Muscle layer of duodenum (tissue), 2 donors: ENCODE results near the gene KEL.

Experiments
- H3K27ac ChIP-seq: one replicate; pipeline ENCODE4 v1.7.0; 2013; ENCODE audit warnings: mild to moderate bottlenecking, low read length
- H3K27me3 ChIP-seq: one replicate; pipeline ENCODE4 v1.7.0; 2013; ENCODE audit warnings: low read depth, mild to moderate bottlenecking, control low read depth, low read length
- H3K36me3 ChIP-seq, 2 donors: one replicate each; pipeline ENCODE4 v1.7.0; 2013; ENCODE audit warnings: low read length in 2 of 2, control low read depth in 1 of 2, mild to moderate bottlenecking in 1 of 2; ENCODE audit not compliant: insufficient read depth in 2 of 2, control insufficient read depth in 1 of 2
- H3K4me1 ChIP-seq, 2 donors: one replicate each; pipeline ENCODE4 v1.7.0; 2013; ENCODE audit warnings: low read length in 2 of 2, mild to moderate bottlenecking in 2 of 2, control low read depth in 1 of 2, moderate library complexity in 1 of 2; ENCODE audit not compliant: insufficient read depth in 2 of 2, control insufficient read depth in 1 of 2
- H3K4me3 ChIP-seq, 2 donors: one replicate each; pipeline ENCODE4 v1.7.0; 2013; ENCODE audit warnings: low read length in 2 of 2, low read depth in 1 of 2, mild to moderate bottlenecking in 1 of 2
- H3K9me3 ChIP-seq, 2 donors: one replicate each; pipeline ENCODE4 v1.7.0; 2013; ENCODE audit warnings: low read length in 2 of 2, control low read depth in 1 of 2, mild to moderate bottlenecking in 1 of 2; ENCODE audit not compliant: control insufficient read depth in 1 of 2
- donor health status: healthy.

KEL gene

DNA sequence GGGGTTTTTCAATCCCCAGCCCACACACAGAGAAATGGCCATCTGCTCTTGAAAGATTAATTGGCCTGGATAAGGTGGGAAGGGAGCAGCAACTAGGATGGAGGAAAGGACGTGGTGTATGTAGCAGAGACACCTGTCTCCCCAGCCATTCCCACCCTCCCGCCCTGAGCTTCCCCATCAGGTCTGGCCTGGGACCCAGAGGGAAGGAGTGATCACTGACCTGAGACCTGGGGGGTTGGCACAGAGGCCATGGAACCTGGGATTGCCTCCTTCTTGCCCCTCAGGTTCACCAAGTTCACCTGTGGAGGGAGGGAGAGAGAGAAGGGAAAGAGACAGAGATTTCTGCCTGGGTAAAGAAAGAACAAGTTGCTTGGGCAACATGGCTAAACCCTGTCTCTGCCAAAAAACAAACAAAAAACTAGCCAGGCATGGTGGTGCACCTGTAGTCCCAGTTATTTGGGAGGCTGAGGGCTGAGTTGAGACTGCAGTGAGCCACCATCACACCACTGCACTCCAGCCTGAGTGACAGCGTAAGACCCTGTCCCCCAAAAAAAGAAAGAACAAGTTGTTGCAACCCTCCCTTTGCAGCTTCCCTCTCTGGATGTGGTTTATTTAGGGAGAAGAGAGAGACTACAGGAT lies 65.3 kb downstream of the KEL start:
- Histone ChIP-seq H3K4me1 (no peaks in the 10 kb centered on the region), H3K36me3 (no peaks in the 10 kb centered on the region), H3K27ac (no peak overlapping the region), H3K9me3 (no peaks in the 10 kb centered on the region), H3K4me3 (no peak overlapping the region), H3K27me3 (no peaks in the 10 kb centered on the region)

DNA sequence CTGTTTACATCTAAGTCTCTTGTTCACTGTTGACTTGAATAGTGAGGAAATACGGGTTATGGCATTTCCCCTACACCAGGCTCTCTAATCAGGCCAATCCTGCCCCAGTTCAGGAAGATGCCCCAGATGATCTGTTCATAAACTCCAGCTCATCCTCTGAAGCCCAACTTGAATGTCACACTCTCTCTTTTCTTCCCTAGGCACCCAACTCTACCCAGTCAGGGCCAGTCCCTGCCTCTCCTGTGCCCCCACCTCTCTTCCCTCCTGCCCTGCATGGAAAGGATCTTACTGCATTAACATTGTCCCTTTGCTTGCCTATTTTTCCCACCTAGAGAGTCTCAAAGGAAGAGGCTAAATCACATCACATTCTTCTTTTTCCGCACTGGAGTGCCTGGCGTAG lies 66.0 kb downstream of the KEL start:
- Histone ChIP-seq H3K27me3 (no peaks in the 10 kb centered on the region), H3K27ac (no peak overlapping the region), H3K4me3 (no peak overlapping the region), H3K9me3 (no peaks in the 10 kb centered on the region), H3K36me3 (no peaks in the 10 kb centered on the region), H3K4me1 (no peaks in the 10 kb centered on the region)

DNA sequence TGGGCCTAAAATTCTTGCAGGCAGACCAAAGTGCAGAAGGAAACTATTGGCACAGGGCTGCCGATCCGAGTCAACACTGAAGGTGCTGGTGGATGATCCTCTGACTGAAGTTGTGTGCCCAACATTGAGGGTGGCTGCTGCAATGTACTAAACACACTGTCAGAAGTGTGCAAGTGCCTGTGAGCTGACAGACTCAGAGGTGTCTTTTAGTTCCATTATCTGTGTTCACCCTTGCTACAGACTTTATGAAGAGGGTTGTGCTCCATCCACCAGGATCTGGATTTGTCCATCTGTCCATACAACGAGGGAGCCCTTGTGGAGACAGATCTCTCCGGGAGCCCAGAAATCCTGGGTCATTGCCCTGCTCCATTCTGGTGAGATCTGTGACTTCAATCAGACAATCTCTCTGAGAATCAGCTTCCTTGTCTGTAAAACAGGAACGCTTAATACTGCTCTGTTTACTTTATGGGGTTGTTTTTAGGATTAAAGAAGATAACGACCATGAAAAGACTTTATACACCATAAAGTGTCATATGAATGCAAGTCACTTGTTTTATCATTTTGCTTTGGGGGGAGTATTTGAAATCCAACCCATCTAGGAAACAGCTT lies 67.1 kb downstream of the KEL start:
- Histone ChIP-seq H3K27ac (no peak overlapping the region), H3K4me1 (no peaks in the 10 kb centered on the region), H3K27me3 (no peaks in the 10 kb centered on the region), H3K36me3 (no peaks in the 10 kb centered on the region), H3K4me3 (no peak overlapping the region), H3K9me3 (no peaks in the 10 kb centered on the region)

DNA sequence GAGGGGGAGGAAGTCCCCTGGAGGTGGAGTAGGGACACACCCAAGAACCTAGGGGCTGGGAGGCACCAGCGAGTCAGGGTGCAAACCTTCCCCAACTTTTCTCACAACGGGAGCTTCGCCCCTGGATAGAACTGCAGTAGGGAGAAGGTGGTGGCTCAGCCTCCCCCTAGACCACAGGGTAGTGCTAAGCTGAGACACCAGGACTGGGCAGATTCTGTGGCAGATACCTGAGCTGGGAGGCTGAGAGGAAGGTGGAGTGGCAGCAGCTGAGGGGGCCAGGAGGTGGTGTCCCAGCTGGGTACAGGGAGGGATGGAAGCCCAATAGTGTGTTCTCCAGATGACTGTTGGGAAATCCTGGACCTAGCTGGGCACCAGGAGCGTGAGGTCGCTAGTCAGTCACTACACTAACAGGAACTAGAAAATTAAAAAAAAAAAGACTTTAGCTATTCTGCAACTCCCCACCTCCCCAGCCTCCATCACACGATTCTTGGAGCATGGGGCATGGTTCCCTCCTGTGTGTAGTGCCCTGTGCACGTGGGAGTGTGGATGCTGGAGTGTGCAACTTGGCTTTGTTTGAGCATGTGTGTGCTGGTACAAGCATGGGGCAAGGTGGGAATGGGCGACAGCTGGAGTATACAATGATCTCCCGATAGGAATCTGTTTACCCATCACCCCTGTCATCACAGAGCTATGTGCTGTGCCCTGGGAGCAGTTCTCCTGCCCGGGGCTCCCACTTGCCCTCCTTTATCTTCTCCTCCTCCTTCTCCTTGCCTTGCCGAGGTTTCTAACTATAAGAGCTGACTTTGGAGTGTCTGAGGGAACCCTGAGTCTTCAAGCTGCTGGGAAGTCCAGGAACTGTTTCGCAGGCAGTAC lies 67.8 kb downstream of the KEL start:
- no peak overlapping the region for H3K27ac ChIP-seq
- H3K4me1 ChIP-seq, result no peaks in the 10 kb centered on the region
- H3K9me3 ChIP-seq, result no peaks in the 10 kb centered on the region
- no peaks in the 10 kb centered on the region for H3K36me3 ChIP-seq
- H3K4me3 ChIP-seq, result no peak overlapping the region
- H3K27me3 ChIP-seq, result no peaks in the 10 kb centered on the region

DNA sequence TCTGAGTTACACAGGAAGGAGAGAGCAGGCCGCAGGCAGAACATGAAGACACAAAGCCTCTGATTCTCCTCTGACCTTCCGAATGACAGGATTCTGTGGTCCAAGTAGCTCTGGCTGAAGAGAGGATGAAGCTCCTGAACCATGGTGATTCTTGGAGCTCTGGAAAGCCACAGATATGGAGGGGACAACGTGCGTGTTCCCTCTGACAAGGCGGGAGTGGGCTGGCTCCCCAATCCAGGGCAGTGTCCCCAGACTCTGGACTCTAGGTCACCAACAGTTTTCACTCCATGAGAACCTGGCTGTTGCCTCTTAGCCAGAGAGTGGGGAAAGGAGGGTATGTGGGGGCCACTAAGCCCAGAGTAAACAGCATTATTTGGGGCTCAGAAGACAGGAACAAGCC lies 69.2 kb downstream of the KEL start:
- no peaks in the 10 kb centered on the region for H3K9me3 ChIP-seq
- no peak overlapping the region for H3K27ac ChIP-seq
- H3K4me1 ChIP-seq, result no peaks in the 10 kb centered on the region
- no peaks in the 10 kb centered on the region for H3K27me3 ChIP-seq
- no peak overlapping the region for H3K4me3 ChIP-seq
- H3K36me3 ChIP-seq, result no peaks in the 10 kb centered on the region

DNA sequence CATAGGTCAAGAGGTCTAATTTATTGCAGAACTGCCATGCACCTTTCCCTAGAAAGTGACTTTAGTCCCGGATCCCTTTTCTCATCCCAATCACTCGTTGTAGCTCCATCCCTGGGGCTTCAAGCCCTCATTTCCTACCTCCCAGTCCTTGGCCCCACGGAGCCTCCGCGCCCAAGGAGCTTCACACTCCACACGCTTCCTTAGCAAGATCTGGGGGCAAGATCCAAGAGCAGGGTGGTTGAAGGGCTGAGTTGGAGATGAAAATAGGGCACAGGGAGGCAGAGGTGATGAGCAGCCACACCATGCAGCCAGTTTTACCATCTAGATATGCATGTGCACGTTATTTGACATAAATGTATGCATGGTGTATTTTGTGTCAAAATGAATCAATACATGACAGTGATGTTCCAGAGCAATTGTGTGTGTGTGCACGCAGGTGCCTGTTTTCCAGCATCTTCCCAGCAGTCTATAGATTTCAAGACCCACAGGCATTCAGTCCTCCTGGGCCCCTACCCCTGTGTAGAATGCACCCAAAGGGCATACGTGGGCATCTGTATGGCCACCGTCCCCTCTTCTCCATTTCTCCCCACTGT lies 70.6 kb downstream of the KEL start:
- Histone ChIP-seq H3K9me3 (no peaks in the 10 kb centered on the region), H3K27ac (no peak overlapping the region)

More for the DNA sequence above, 70.6 kb downstream of the KEL start:
- Histone ChIP-seq H3K4me1 (no peaks in the 10 kb centered on the region), H3K36me3 (no peaks in the 10 kb centered on the region), H3K27me3 (peaks cover 2% of the 10 kb centered on the region), H3K4me3 (no peak overlapping the region)
